ENCODE data around the gene CHPF2. TPM values are rescaled to one million over a fixed set of nuclear protein-coding genes. Genes with fewer than 3 reads are reported as not detected.

The CHPF2 gene
- total RNA-seq, 2 donors from 2014 or later = 30.3 to 42.1 TPM

Other genes starting within 250 kb of the CHPF2 start
- 1 to 10 TPM; 6.8 to 8.1 TPM for gene NOS3, start 241.5 kb upstream of the CHPF2 start, total RNA-seq
- 10 to 100 TPM in 1 of 2 donors, 1 to 10 TPM in 1; 9.0 to 10.1 TPM for gene ATG9B, start 208.0 kb upstream of the CHPF2 start, total RNA-seq
- 10 to 100 TPM; 46.6 to 49.6 TPM for gene ABCB8, start 204.0 kb upstream of the CHPF2 start, total RNA-seq
- 10 to 100 TPM; 14.4 to 15.7 TPM for gene ASIC3, start 184.0 kb upstream of the CHPF2 start, total RNA-seq
- gene CDK5, start 174.6 kb upstream of the CHPF2 start, total RNA-seq = 10 to 100 TPM in 1 of 2 donors, 1 to 10 TPM in 1; 9.4 to 11.6 TPM
- 10 to 100 TPM; 73.7 to 75.6 TPM for gene SLC4A2, start 172.9 kb upstream of the CHPF2 start, total RNA-seq
- gene FASTK, start 151.7 kb upstream of the CHPF2 start, total RNA-seq = 10 to 100 TPM; 55.4 to 59.8 TPM
- gene TMUB1, start 149.0 kb upstream of the CHPF2 start, total RNA-seq = 10 to 100 TPM; 67.3 to 68.5 TPM
- gene AGAP3, start 146.0 kb upstream of the CHPF2 start, total RNA-seq = 10 to 100 TPM; 26.9 to 28.4 TPM
- not detected for gene GBX1, start 64.8 kb upstream of the CHPF2 start, total RNA-seq
- gene ASB10, start 45.2 kb upstream of the CHPF2 start, total RNA-seq = not detected
- 1 to 10 TPM; 3.4 to 4.4 TPM for gene H2BK1, start 22.0 kb upstream of the CHPF2 start, total RNA-seq
- gene ABCF2, start 5.3 kb upstream of the CHPF2 start, total RNA-seq = 10 to 100 TPM; 29.7 to 31.9 TPM
- gene SMARCD3, start 16.2 kb downstream of the CHPF2 start, total RNA-seq = 1 to 10 TPM; 6.5 to 8.2 TPM
- 10 to 100 TPM; 79.0 to 84.1 TPM for gene NUB1, start 109.3 kb downstream of the CHPF2 start, total RNA-seq
- gene WDR86, start 177.6 kb downstream of the CHPF2 start, total RNA-seq = 1 to 10 TPM in 1 of 2 donors, under 1 TPM in 1; 0.53 to 1.0 TPM
- gene CRYGN, start 207.7 kb downstream of the CHPF2 start, total RNA-seq = under 1 TPM; 0.35 to 0.53 TPM